Stomach (tissue), 9 donors: ENCODE results near the gene PLXND1. TPM values are rescaled to one million over a fixed set of nuclear protein-coding genes. Genes with fewer than 3 reads are reported as not detected.
A peak's percentile ranks its signal among the peaks of the same experiment; 100 is the strongest.

Source experiments
- DNase-seq, 2 donors: peaks; one replicate each; pipeline versions ENCODE4 v3.0.0 to v3.0.0-alpha.2; 2013 to 2019
- H3K27ac ChIP-seq, 5 donors: fragments of 200-600 bp in 4 of 5; sonication (generic) in 4 of 5; one replicate each; pipeline ENCODE4 v1.5.1; 2013 to 2019; ENCODE audit warnings: mild to moderate bottlenecking in 1 of 5, moderate library complexity in 1 of 5
- H3K27me3 ChIP-seq, 3 donors: fragments of 200-600 bp; sonication (generic); one replicate each; pipeline ENCODE4 v1.5.1; 2017 to 2019; ENCODE audit warnings: mixed run types in 1 of 3
- H3K36me3 ChIP-seq, 4 donors: fragments of 200-600 bp; sonication (generic); 1 replicate in 3 of 4; 2 replicates in 1 of 4; pipeline ENCODE4 v1.5.1; 2016 to 2019
- H3K4me1 ChIP-seq, 4 donors: fragments of 200-600 bp; sonication (generic); one replicate each; pipeline ENCODE4 v1.5.1; 2016 to 2019
- H3K4me3 ChIP-seq, 4 donors: fragments of 200-600 bp; sonication (generic) in 3 of 4; one replicate each; pipeline ENCODE4 v1.5.1; 2016 to 2019; ENCODE audit warnings: mild to moderate bottlenecking in 1 of 4
- H3K9me3 ChIP-seq, 4 donors: fragments of 200-600 bp; sonication (generic); one replicate each; pipeline ENCODE4 v1.5.1; 2016 to 2019
- CTCF ChIP-seq, 7 experiments: fragments of 450-650 bp in 4 of 7; fragments of 200-600 bp in 3 of 7; sonication (generic) in 3 of 7; IDR thresholded peaks; one replicate each; pipeline ENCODE4 v1.5.1; 2016 to 2019; ENCODE audit warnings: antibody characterized with exemption in 7 of 7, control low read depth in 2 of 7, mild to moderate bottlenecking in 1 of 7
- EP300 ChIP-seq: sonication (generic); formaldehyde crosslinking; IDR thresholded peaks from one replicate; pipeline ENCODE4 v1.6.1; 2017; ENCODE audit warnings: antibody characterized with exemption
- POLR2A ChIP-seq, 4 donors: fragments of 450-650 bp; IDR thresholded peaks; one replicate each; pipeline ENCODE4 v1.6.1; 2016; ENCODE audit warnings: antibody characterized with exemption in 4 of 4, control low read depth in 2 of 4, mild to moderate bottlenecking in 1 of 4, moderate library complexity in 1 of 4
- POLR2AphosphoS5 ChIP-seq, 3 donors: sonication (generic); formaldehyde crosslinking; IDR thresholded peaks; one replicate each; pipeline ENCODE4 v1.6.1; 2016; ENCODE audit warnings: antibody characterized with exemption in 3 of 3
- whole genome bisulfite sequencing, 5 donors: extraction: QIAGEN DNeasy Blood & Tissue Kit in 3 of 5; methylation state at CpG; one replicate each; pipeline versions ENCODE4 v1.1.5 to v1.1.7; 2013 to 2018; 5-methylcytosine and 5-hydroxymethylcytosine counted together
- intact Hi-C: fragments of 100-400 bp; cut with DNase I; formaldehyde crosslinking; loops from one replicate; pipeline ENCODE4 v1.15.1; 2023; ENCODE audit warnings: low total_unique reads
- polyA plus RNA-seq, 3 donors: library from polyadenylated mRNA; stranded (reverse); fragments of 200-250 nt; gene quantifications; one replicate each; pipeline ENCODE4 v1.2.3, GENCODE V29; 2013
- total RNA-seq, 5 donors: library from RNA; depleted of rRNA; stranded (reverse); fragments of >200 nt; gene quantifications; one replicate each; pipeline versions ENCODE4 v1.1.0 to v1.2.3, GENCODE V29; 2014 to 2016
- donor health status: healthy with polysubstance abuse.
- donor health status: Bipolar disorder and iron deficiency.
- donor health status: healthy.

PLXND1 gene
- total and polyA plus RNA-seq, 8 donors, result 22.6 to 251 (median 58.6) TPM

- peaks cover 0 to 18% (median 0%) of the 10 kb centered on the region in 3 donors for H3K27me3 ChIP-seq
- H3K36me3 ChIP-seq, result peaks cover 0 to 3% (median 0%) of the 10 kb centered on the region in 4 donors
- no peak for TF ChIP-seq POLR2A (IDR thresholded peaks at IDR 0.05)
- TF ChIP-seq POLR2AphosphoS5 (IDR thresholded peaks at IDR 0.05), result no peak
- TF ChIP-seq CTCF (IDR thresholded peaks at IDR 0.05), result no peak
- no peak for TF ChIP-seq EP300
- peak overlapping the region; percentile 71 to 87 (median 77) for H3K27ac ChIP-seq
- H3K9me3 ChIP-seq, result no peaks in the 10 kb centered on the region
- WGBS, 5 donors, result 0 to 3% (median 1%) methylated on average over 6 to 98 of the region's 98 CpGs
- intact Hi-C loops, result no loop called here
- peak overlapping the region; percentile 60 to 73 (median 64) for H3K4me3 ChIP-seq
- DNase-seq, result peak in 1 of 2 donors; percentile 77
- H3K4me1 ChIP-seq, result peaks cover 60 to 91% (median 78%) of the 10 kb centered on the region in 4 donors
These were observed 397 bp downstream of the PLXND1 start for GRCh38 chr3:129605922-129606635.

- peak overlapping the region; percentile 71 to 87 (median 77) for H3K27ac ChIP-seq
- peaks cover 0 to 3% (median 0%) of the 10 kb centered on the region in 4 donors for H3K36me3 ChIP-seq
- intact Hi-C loops, result no loop called here
- DNase-seq, result peak; percentile 50 to 83
- no peak for TF ChIP-seq EP300
- no peak for TF ChIP-seq CTCF (IDR thresholded peaks at IDR 0.05)
- TF ChIP-seq POLR2A (IDR thresholded peaks at IDR 0.05), result no peak
- no peak for TF ChIP-seq POLR2AphosphoS5 (IDR thresholded peaks at IDR 0.05)
- no peaks in the 10 kb centered on the region for H3K9me3 ChIP-seq
- 0 to 2% (median 0%) methylated on average over 23 to 95 of the region's 98 CpGs for WGBS, 5 donors
- H3K4me3 ChIP-seq, result peak overlapping the region; percentile 60 to 73 (median 64)
- H3K4me1 ChIP-seq, result peaks cover 59 to 95% (median 80%) of the 10 kb centered on the region in 4 donors
- peaks cover 0 to 18% (median 0%) of the 10 kb centered on the region in 3 donors for H3K27me3 ChIP-seq
These were observed 1.1 kb downstream of the PLXND1 start for GRCh38 chr3:129605203-129605921.

GRCh38 chr3:129604767-129605166, 1.7 kb downstream of the PLXND1 start:
- H3K36me3 ChIP-seq, result peaks cover 0 to 3% (median 0%) of the 10 kb centered on the region in 4 donors
- intact Hi-C loops, result no loop called here
- H3K27me3 ChIP-seq, result peaks cover 0 to 18% (median 0%) of the 10 kb centered on the region in 3 donors
- no peaks in the 10 kb centered on the region for H3K9me3 ChIP-seq
- WGBS, 5 donors, result 21 to 31% (median 25%) methylated on average over 11 to 12 of the region's 12 CpGs; no CpG with 5 or more reads in 1 of the 5 donors
- H3K27ac ChIP-seq, result peak overlapping the region in 4 of 5 donors; percentile 72 to 87 (median 84)
- H3K4me3 ChIP-seq, result peak overlapping the region; percentile 60 to 73 (median 64)
- DNase-seq, result no peak
- peaks cover 59 to 95% (median 79%) of the 10 kb centered on the region in 4 donors for H3K4me1 ChIP-seq
- TF ChIP-seq EP300, result no peak
- no peak for TF ChIP-seq POLR2AphosphoS5 (IDR thresholded peaks at IDR 0.05)
- TF ChIP-seq CTCF (IDR thresholded peaks at IDR 0.05), result no peak
- TF ChIP-seq POLR2A (IDR thresholded peaks at IDR 0.05), result no peak

- no peak for TF ChIP-seq EP300
- no peak for TF ChIP-seq POLR2AphosphoS5 (IDR thresholded peaks at IDR 0.05)
- TF ChIP-seq CTCF (IDR thresholded peaks at IDR 0.05), result no peak
- TF ChIP-seq POLR2A (IDR thresholded peaks at IDR 0.05), result no peak
- 54 to 64% (median 62%) methylated on average over 7 to 8 of the region's 8 CpGs for WGBS, 5 donors
- Histone ChIP-seq H3K4me1 (peaks cover 59 to 95% (median 80%) of the 10 kb centered on the region in 4 donors), H3K36me3 (peaks cover 0 to 3% (median 0%) of the 10 kb centered on the region in 4 donors), H3K27ac (peak overlapping the region; percentile 20 to 87 (median 83)), H3K27me3 (peaks cover 0 to 18% (median 0%) of the 10 kb centered on the region in 3 donors), H3K4me3 (peak overlapping the region; percentile 60 to 73 (median 64)), H3K9me3 (no peaks in the 10 kb centered on the region)
- intact Hi-C loops, result no loop called here
- no peak for DNase-seq
These were observed 2.3 kb downstream of the PLXND1 start for GRCh38 chr3:129603991-129604749.
